HEK293 (cell line): ENCODE measurements around the gene LRRC8B.

Source experiments
- CTCF ChIA-PET: fragments of 350-600 bp; formaldehyde crosslinking; extraction: SDS; loops from one replicate; lab custom pipeline; 2021; ENCODE audit warnings: antibody characterized with exemption; lab: Yijun Ruan, JAX
- POLR2A ChIA-PET: fragments of 300-600 bp; formaldehyde crosslinking; extraction: SDS; loops from one replicate; lab custom pipeline; 2020; ENCODE audit warnings: antibody characterized with exemption, inconsistent platforms; lab: Yijun Ruan, JAX
- H3K27ac ChIP-seq: fragments of 200-500 bp; sonication (Bioruptor generic); 2 replicates; pipeline ENCODE4 v1.5.1; 2014; ENCODE audit warnings: low read depth, low read length, control low read depth, inconsistent platforms; ENCODE audit errors: extremely low read depth
- H3K36me3 ChIP-seq, 2 experiments: fragments of 200-500 bp in 1 of 2; sonication (Bioruptor generic) in 1 of 2; 1 replicate in 1 of 2; 2 replicates in 1 of 2; pipeline ENCODE4 v1.5.1; 2014 to 2017; ENCODE audit warnings: inconsistent platforms in 2 of 2, low read length in 2 of 2; ENCODE audit not compliant: control insufficient read depth in 2 of 2, insufficient read depth in 1 of 2
- H3K4me1 ChIP-seq: fragments of 200-500 bp; sonication (Bioruptor generic); 2 replicates; pipeline ENCODE4 v1.5.1; 2014; ENCODE audit warnings: mild to moderate bottlenecking, low read length, inconsistent platforms; ENCODE audit not compliant: control insufficient read depth, insufficient read depth
- H3K4me3 ChIP-seq: 2 replicates; pipeline ENCODE4 v1.5.1; 2011; ENCODE audit warnings: low read depth, mild to moderate bottlenecking, control low read depth, low read length, moderate library complexity
- H3K9me3 ChIP-seq: fragments of 200-500 bp; sonication (Bioruptor generic); 2 replicates; pipeline ENCODE4 v1.5.1; 2014; ENCODE audit warnings: low read depth, low read length, inconsistent platforms; ENCODE audit not compliant: control insufficient read depth, insufficient read depth
- HOXC10 ChIP-seq: sonication (generic); formaldehyde crosslinking; IDR thresholded peaks from 2 replicates; pipeline ENCODE4 v1.8.1; 2023; ENCODE audit warnings: mild to moderate bottlenecking, missing genetic modification reagents
- ZBTB11 ChIP-seq: fragments of 450-650 bp; formaldehyde crosslinking; conservative IDR thresholded peaks from 2 replicates; pipeline ENCODE4 v1.5.1; 2016; ENCODE audit warnings: low read depth, missing biosample characterization, missing genetic modification characterization
- ZBTB6 ChIP-seq: fragments of 450-650 bp; formaldehyde crosslinking; IDR thresholded peaks from 2 replicates; pipeline ENCODE4 v1.5.1; 2017; ENCODE audit warnings: missing biosample characterization, missing genetic modification characterization
- ZEB2 ChIP-seq: fragments of 450-650 bp; formaldehyde crosslinking; IDR thresholded peaks from 2 replicates; pipeline ENCODE4 v1.5.1; 2016; ENCODE audit warnings: missing biosample characterization, missing genetic modification characterization
- ZFP69B ChIP-seq: fragments of 450-650 bp; formaldehyde crosslinking; IDR thresholded peaks from 2 replicates; pipeline ENCODE4 v1.5.1; 2016; ENCODE audit warnings: missing biosample characterization, missing genetic modification characterization
- ZIC2 ChIP-seq: fragments of 450-650 bp; formaldehyde crosslinking; IDR thresholded peaks from 2 replicates; pipeline ENCODE4 v1.5.1; 2016; ENCODE audit warnings: missing biosample characterization, missing genetic modification characterization
- ZNF513 ChIP-seq: fragments of 450-650 bp; IDR thresholded peaks from 2 replicates; pipeline ENCODE4 v1.5.1; 2018; ENCODE audit warnings: missing biosample characterization, missing genetic modification characterization
- ZNF670 ChIP-seq: fragments of 450-650 bp; formaldehyde crosslinking; IDR thresholded peaks from 2 replicates; pipeline ENCODE4 v1.5.1; 2016; ENCODE audit warnings: missing biosample characterization, missing genetic modification characterization, low read depth
- ZNF677 ChIP-seq: fragments of 450-650 bp; IDR thresholded peaks from 2 replicates; pipeline ENCODE4 v1.5.0; 2018; ENCODE audit warnings: missing biosample characterization, mild to moderate bottlenecking, missing genetic modification characterization, moderate library complexity
- ZNF791 ChIP-seq: fragments of 450-650 bp; formaldehyde crosslinking; IDR thresholded peaks from 2 replicates; pipeline ENCODE4 v1.5.1; 2016; ENCODE audit warnings: missing biosample characterization, missing genetic modification characterization

The LRRC8B gene

GRCh38 chr1:89608984-89609725 is 84.5 kb downstream of the LRRC8B start:
- TF ChIP-seq ZNF670 (no peak), ZNF513 (no peak), ZNF791 (tag by site-specific recombination) (no peak), ZEB2 (tag by site-specific recombination) (no peak)
- Histone ChIP-seq H3K4me1 (no peaks in the 10 kb centered on the region), H3K36me3 (no peaks in the 10 kb centered on the region), H3K27ac (no peak overlapping the region), H3K9me3 (no peaks in the 10 kb centered on the region), H3K4me3 (no peak overlapping the region)
- POLR2A ChIA-PET, result interaction anchor here (1.4 kb wide), 1 partner anchor 15 kb away, joined by 3 read pairs; no protein-coding TSS in a partner anchor
- CTCF ChIA-PET, result interaction anchor here (0.8 to 1.6 kb wide), 2 partner anchors 10 to 153 kb away, joined by 3 to 5 read pairs; no protein-coding TSS in a partner anchor

- no peaks in the 10 kb centered on the region for H3K4me1 ChIP-seq
- H3K36me3 ChIP-seq, result no peaks in the 10 kb centered on the region
- POLR2A ChIA-PET, result interaction anchor here (1.4 kb wide), 1 partner anchor 14 kb away, joined by 3 read pairs; no protein-coding TSS in a partner anchor
- H3K27ac ChIP-seq, result no peak overlapping the region
- peak; percentile 59 for TF ChIP-seq ZIC2 (tag by site-specific recombination)
- TF ChIP-seq HOXC10 (CRISPR knock-in tag), result no peak
- CTCF ChIA-PET, result interaction anchor here (0.7 to 0.8 kb wide), 3 partner anchors 126 to 243 kb away, joined by 3 to 4 read pairs (median 3); no protein-coding TSS in a partner anchor
- no peaks in the 10 kb centered on the region for H3K9me3 ChIP-seq
- no peak overlapping the region for H3K4me3 ChIP-seq
Observed at GRCh38 chr1:89609781-89610456, 85.3 kb downstream of the LRRC8B start.

- POLR2A ChIA-PET, result no interaction called here
Observed at GRCh38 chr1:89610457-89611011, 85.9 kb downstream of the LRRC8B start.

More at GRCh38 chr1:89610457-89611011, 85.9 kb downstream of the LRRC8B start:
- no peaks in the 10 kb centered on the region for H3K4me1 ChIP-seq
- TF ChIP-seq ZBTB6 (tag by site-specific recombination), result no peak
- TF ChIP-seq ZBTB11 (tag by site-specific recombination), result no peak
- no peak for TF ChIP-seq ZNF677 (tag by site-specific recombination)
- TF ChIP-seq ZFP69B, result 0 out of 2 replicates have a peak, but pooled peaks have one; percentile 28
- TF ChIP-seq, all 188 proteins: peak for 1
- CTCF ChIA-PET, result interaction anchor here (0.7 to 0.8 kb wide), 2 partner anchors 127 to 244 kb away, joined by 3 to 4 read pairs; no protein-coding TSS in a partner anchor
- Histone ChIP-seq H3K4me3 (no peak overlapping the region), H3K27ac (no peak overlapping the region), H3K9me3 (no peaks in the 10 kb centered on the region), H3K36me3 (no peaks in the 10 kb centered on the region)
